IMR-90 (cell line): ENCODE results near the gene REPIN1. TPM values are rescaled to one million over a fixed set of nuclear protein-coding genes. Genes with fewer than 3 reads are reported as not detected.
A peak's percentile ranks its signal among the peaks of the same experiment; 100 is the strongest.

Experiments used
- ATAC-seq: fragments of 200-7000 bp; cut with Tn5 transposase; 2 replicates; pipeline ENCODE4 v1.9.1; 2020; ENCODE audit warnings: low read depth, mild to moderate bottlenecking, moderate library complexity
- BruUV-seq: library from RNA; stranded (reverse); fragments of 400-500 nt; replicated peaks from 2 replicates; lab custom pipeline; 2021; lab: Mats Ljungman, UMichigan
- CTCF ChIA-PET: fragments of 300-600 bp; formaldehyde crosslinking; extraction: SDS; loops from one replicate; lab custom pipeline; 2021; ENCODE audit warnings: antibody characterized with exemption; lab: Yijun Ruan, JAX
- POLR2A ChIA-PET: fragments of 300-600 bp; sonication (Branson Sonifier 250); formaldehyde crosslinking; loops from one replicate; lab custom pipeline; 2022; ENCODE audit warnings: antibody characterized with exemption; ENCODE audit not compliant: unreplicated experiment; lab: Charles Lee
- DNase-seq: peaks from one replicate; pipeline ENCODE4 v3.0.0; 2013
- H2AFZ ChIP-seq: replicated peaks from 2 replicates; pipeline ENCODE3; 2013; ENCODE audit warnings: low read length, mild to moderate bottlenecking; ENCODE audit not compliant: poor library complexity
- H2AK5ac ChIP-seq: 2 replicates; pipeline ENCODE4 v1.6.1; 2013; ENCODE audit warnings: low read depth, low read length, inconsistent platforms
- H2AK9ac ChIP-seq: replicated peaks from 2 replicates; pipeline ENCODE3; 2013; ENCODE audit warnings: mild to moderate bottlenecking, low read depth, low read length, moderate library complexity; ENCODE audit not compliant: poor library complexity
- H2BK120ac ChIP-seq: 2 replicates; pipeline ENCODE4 v1.6.1; 2013; ENCODE audit warnings: low read depth, low read length, inconsistent platforms
- H2BK15ac ChIP-seq: 3 replicates; pipeline ENCODE4 v1.6.1; 2013; ENCODE audit warnings: low read depth, low read length, inconsistent platforms
- H2BK20ac ChIP-seq: 2 replicates; pipeline ENCODE4 v1.6.1; 2013; ENCODE audit warnings: low read depth, mild to moderate bottlenecking, inconsistent platforms, low read length, moderate library complexity
- H2BK5ac ChIP-seq: 2 replicates; pipeline ENCODE4 v1.6.1; 2013; ENCODE audit warnings: mild to moderate bottlenecking, low read depth, low read length, inconsistent platforms; ENCODE audit not compliant: poor library complexity, severe bottlenecking
- H3K14ac ChIP-seq: replicated peaks from 2 replicates; pipeline ENCODE4 v1.6.1; 2013; ENCODE audit warnings: low read depth, low read length, inconsistent platforms
- H3K18ac ChIP-seq: 2 replicates; pipeline ENCODE4 v1.6.1; 2013; ENCODE audit warnings: low read depth, low read length, control low read depth
- H3K23ac ChIP-seq: 2 replicates; pipeline ENCODE4 v1.6.1; 2013; ENCODE audit warnings: low read depth, low read length, inconsistent platforms
- H3K27ac ChIP-seq: 2 replicates; pipeline ENCODE4 v1.5.1; 2013; ENCODE audit warnings: mild to moderate bottlenecking, control low read depth, low read length; ENCODE audit not compliant: insufficient read depth
- H3K27me3 ChIP-seq: 2 replicates; pipeline ENCODE4 v1.6.1; 2013; ENCODE audit warnings: low read length; ENCODE audit not compliant: control insufficient read depth, insufficient read depth
- H3K36me3 ChIP-seq: 2 replicates; pipeline ENCODE4 v1.6.1; 2013; ENCODE audit warnings: low read length, mixed read lengths; ENCODE audit not compliant: control insufficient read depth, insufficient read depth
- H3K4ac ChIP-seq: 2 replicates; pipeline ENCODE4 v1.6.1; 2013; ENCODE audit warnings: low read depth, low read length, inconsistent platforms
- H3K4me1 ChIP-seq: 2 replicates; pipeline ENCODE4 v1.6.1; 2013; ENCODE audit warnings: low read length, mixed read lengths; ENCODE audit not compliant: control insufficient read depth, insufficient read depth
- H3K4me2 ChIP-seq: 2 replicates; pipeline ENCODE4 v1.6.1; 2013; ENCODE audit warnings: low read depth, mild to moderate bottlenecking, control low read depth, low read length, moderate library complexity
- H3K4me3 ChIP-seq: 2 replicates; pipeline ENCODE4 v1.5.1; 2013; ENCODE audit warnings: low read depth, mild to moderate bottlenecking, control low read depth, low read length, moderate library complexity; ENCODE audit not compliant: insufficient read depth
- H3K56ac ChIP-seq: 2 replicates; pipeline ENCODE4 v1.6.1; 2013; ENCODE audit warnings: low read length, inconsistent platforms; ENCODE audit not compliant: insufficient read depth; ENCODE audit errors: extremely low read depth
- H3K79me1 ChIP-seq, 2 experiments: 2 replicates each; pipeline ENCODE4 v1.6.1; 2013; ENCODE audit warnings: low read length in 2 of 2, inconsistent platforms in 1 of 2, low read depth in 1 of 2
- H3K9ac ChIP-seq: 2 replicates; pipeline ENCODE4 v1.6.1; 2013; ENCODE audit warnings: low read depth, low read length, control low read depth
- H3K9me1 ChIP-seq: 2 replicates; pipeline ENCODE4 v1.6.1; 2013; ENCODE audit warnings: low read length, inconsistent platforms; ENCODE audit not compliant: insufficient read depth
- H3K9me3 ChIP-seq: 2 replicates; pipeline ENCODE4 v1.6.1; 2013; ENCODE audit warnings: low read length; ENCODE audit not compliant: control insufficient read depth, insufficient read depth
- H4K20me1 ChIP-seq: 2 replicates; pipeline ENCODE4 v1.6.1; 2013; ENCODE audit warnings: low read length, inconsistent platforms; ENCODE audit not compliant: insufficient read depth
- H4K5ac ChIP-seq: 2 replicates; pipeline ENCODE4 v1.6.1; 2013; ENCODE audit warnings: mild to moderate bottlenecking, low read depth, low read length, control low read depth
- H4K8ac ChIP-seq, 2 experiments: 2 replicates each; pipeline ENCODE4 v1.6.1; 2013; ENCODE audit warnings: low read depth in 2 of 2, low read length in 2 of 2, control low read depth in 1 of 2, inconsistent platforms in 1 of 2
- H4K91ac ChIP-seq: 2 replicates; pipeline ENCODE4 v1.6.1; 2013; ENCODE audit warnings: low read depth, low read length, inconsistent platforms; ENCODE audit not compliant: insufficient read depth
- BHLHE40 ChIP-seq: fragments of 150-350 bp; IDR thresholded peaks from 2 replicates; pipeline ENCODE4 v1.6.1; 2016; ENCODE audit warnings: mild to moderate bottlenecking, low read depth, low read length
- CEBPB ChIP-seq: IDR thresholded peaks from 2 replicates; pipeline ENCODE4 v1.6.1; 2012; ENCODE audit warnings: low read depth, low read length, improper control_type of control experiment
- CHD1 ChIP-seq: IDR thresholded peaks from 2 replicates; pipeline ENCODE4 v1.6.1; 2012; ENCODE audit warnings: low read depth, low read length, improper control_type of control experiment
- FOS ChIP-seq: fragments of 150-350 bp; IDR thresholded peaks from 2 replicates; pipeline ENCODE4 v1.6.1; 2016; ENCODE audit warnings: low read depth, low read length
- MAFK ChIP-seq: IDR thresholded peaks from 2 replicates; pipeline ENCODE4 v1.6.1; 2012; ENCODE audit warnings: low read depth, low read length, improper control_type of control experiment
- MAZ ChIP-seq: IDR thresholded peaks from 2 replicates; pipeline ENCODE4 v1.6.1; 2012; ENCODE audit warnings: low read depth, mild to moderate bottlenecking, low read length, improper control_type of control experiment, moderate library complexity, borderline replicate concordance
- MXI1 ChIP-seq: IDR thresholded peaks from 2 replicates; pipeline ENCODE4 v1.6.1; 2012; ENCODE audit warnings: low read depth, mild to moderate bottlenecking, low read length, moderate library complexity, borderline replicate concordance
- NFE2L2 ChIP-seq: fragments of 150-350 bp; IDR thresholded peaks from 2 replicates; pipeline ENCODE4 v1.6.1; 2016; ENCODE audit warnings: low read depth, mild to moderate bottlenecking, low read length
- POLR2A ChIP-seq: IDR thresholded peaks from 2 replicates; pipeline ENCODE4 v1.6.1; 2012; ENCODE audit warnings: mild to moderate bottlenecking, low read depth, low read length
- RAD21 ChIP-seq: IDR thresholded peaks from 2 replicates; pipeline ENCODE4 v1.6.1; 2012; ENCODE audit warnings: low read length, improper control_type of control experiment
- RCOR1 ChIP-seq: IDR thresholded peaks from 2 replicates; pipeline ENCODE4 v1.6.1; 2012; ENCODE audit warnings: mild to moderate bottlenecking, low read length, improper control_type of control experiment; ENCODE audit not compliant: insufficient replicate concordance
- RFX5 ChIP-seq: IDR thresholded peaks from 2 replicates; pipeline ENCODE4 v1.8.0; 2012; ENCODE audit warnings: low read depth, mild to moderate bottlenecking, low read length, moderate library complexity
- SMC3 ChIP-seq: fragments of 150-350 bp; IDR thresholded peaks from 2 replicates; pipeline ENCODE4 v1.6.1; 2016; ENCODE audit warnings: low read depth, mild to moderate bottlenecking, antibody characterized with exemption, low read length, moderate library complexity
- WGBS, 2 experiments: methylation state at CpG; one replicate each; pipeline versions ENCODE4 v1.1.5 to v1.1.7; 2013; ENCODE audit warnings: missing lambda C conversion rate in 2 of 2; ENCODE audit not compliant: insufficient read length in 1 of 2; ENCODE audit errors: extremely low coverage in 2 of 2; 5-methylcytosine and 5-hydroxymethylcytosine counted together
- dilution Hi-C: fragments of 300-500 bp; cut with HindIII; formaldehyde crosslinking; loops from one replicate; pipeline ENCODE4 v1.14.3; 2018; ENCODE audit warnings: low sequenced_read_pairs; ENCODE audit not compliant: unreplicated experiment
- in situ Hi-C: fragments of 300-500 bp; cut with MboI; formaldehyde crosslinking; loops from 3 replicates; pipeline ENCODE4 v1.14.3; 2019; ENCODE audit warnings: low sequenced_read_pairs, inconsistent platforms, mixed read lengths
- intact Hi-C: fragments of 100-400 bp; cut with micrococcal nuclease; formaldehyde crosslinking; loops from 2 replicates; pipeline ENCODE4 v1.10.0; 2022
- polyA plus RNA-seq, 3 experiments: library from polyadenylated mRNA; depleted of rRNA; stranded (reverse); fragments of >200 nt; gene quantifications; 2 replicates each; pipeline ENCODE4 v1.2.3, GENCODE V29; 2012; ENCODE audit warnings: low replicate concordance in 1 of 3
- total RNA-seq: library from RNA; depleted of rRNA; stranded (reverse); fragments of >200 nt; gene quantifications from 2 replicates; pipeline ENCODE4 v1.2.3, GENCODE V29; 2012
- TF ChIP-seq, protein P1 (sequence below): fragments of 150-350 bp; IDR thresholded peaks from 2 replicates; pipeline ENCODE4 v1.6.1; 2016; ENCODE audit warnings: low read depth, mild to moderate bottlenecking, low read length, moderate library complexity, borderline replicate concordance
- TF ChIP-seq, protein P2 (sequence below): fragments of 150-350 bp; IDR thresholded peaks from 2 replicates; pipeline ENCODE4 v1.6.1; 2017; ENCODE audit warnings: mild to moderate bottlenecking, antibody characterized with exemption, low read length, low read depth

The REPIN1 gene
- total and polyA plus RNA-seq, 2 of the 4 experiments (the other 2 are of a cell fraction), result 19.4 to 50.6 TPM

DNA sequence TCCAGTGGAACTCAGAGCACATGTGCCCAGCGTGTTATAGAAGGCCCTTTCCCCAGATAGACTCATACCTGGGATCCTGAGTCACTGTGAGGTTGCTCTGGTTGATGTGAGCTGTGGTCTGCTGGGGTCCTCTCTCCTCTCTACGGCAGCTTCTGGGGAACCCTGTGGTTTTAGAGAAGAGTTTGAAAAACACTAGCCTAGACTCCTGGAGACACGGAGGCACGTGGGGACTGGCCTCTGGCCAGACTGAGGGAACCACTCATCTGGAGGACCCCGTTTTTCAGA is 20.9 kb downstream of the REPIN1 start:
- POLR2A ChIA-PET, result no interaction called here

More for the DNA sequence above, 20.9 kb downstream of the REPIN1 start:
- H4K20me1 ChIP-seq, result no peaks in the 10 kb centered on the region
- no TSS peak for BruUV-seq
- in situ Hi-C loops, result no loop called here
- H3K79me1 ChIP-seq, result peaks cover 8 to 23% of the 10 kb centered on the region in 2 experiments
- no peak overlapping the region for H4K91ac ChIP-seq
- H3K56ac ChIP-seq, result no peak overlapping the region
- no peaks in the 10 kb centered on the region for H3K9me3 ChIP-seq
- TF ChIP-seq CEBPB (no peak), POLR2A (no peak), NFE2L2 (no peak), RCOR1 (no peak), CHD1 (no peak), BHLHE40 (no peak), RAD21 (no peak), MAFK (no peak), RFX5 (no peak), MXI1 (no peak), SMC3 (no peak), MAZ (no peak), FOS (no peak)
- TF ChIP-seq, protein P1, sequence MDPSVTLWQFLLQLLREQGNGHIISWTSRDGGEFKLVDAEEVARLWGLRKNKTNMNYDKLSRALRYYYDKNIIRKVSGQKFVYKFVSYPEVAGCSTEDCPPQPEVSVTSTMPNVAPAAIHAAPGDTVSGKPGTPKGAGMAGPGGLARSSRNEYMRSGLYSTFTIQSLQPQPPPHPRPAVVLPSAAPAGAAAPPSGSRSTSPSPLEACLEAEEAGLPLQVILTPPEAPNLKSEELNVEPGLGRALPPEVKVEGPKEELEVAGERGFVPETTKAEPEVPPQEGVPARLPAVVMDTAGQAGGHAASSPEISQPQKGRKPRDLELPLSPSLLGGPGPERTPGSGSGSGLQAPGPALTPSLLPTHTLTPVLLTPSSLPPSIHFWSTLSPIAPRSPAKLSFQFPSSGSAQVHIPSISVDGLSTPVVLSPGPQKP, result no peak
- TF ChIP-seq, protein P2, sequence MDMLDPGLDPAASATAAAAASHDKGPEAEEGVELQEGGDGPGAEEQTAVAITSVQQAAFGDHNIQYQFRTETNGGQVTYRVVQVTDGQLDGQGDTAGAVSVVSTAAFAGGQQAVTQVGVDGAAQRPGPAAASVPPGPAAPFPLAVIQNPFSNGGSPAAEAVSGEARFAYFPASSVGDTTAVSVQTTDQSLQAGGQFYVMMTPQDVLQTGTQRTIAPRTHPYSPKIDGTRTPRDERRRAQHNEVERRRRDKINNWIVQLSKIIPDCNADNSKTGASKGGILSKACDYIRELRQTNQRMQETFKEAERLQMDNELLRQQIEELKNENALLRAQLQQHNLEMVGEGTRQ, result no peak
- H3K4ac ChIP-seq, result 0 out of 2 replicates have a peak overlapping the region, but pooled peaks have one; percentile 26
- peak overlapping the region; percentile 78 for H2AFZ ChIP-seq
- no peak overlapping the region for H3K4me3 ChIP-seq
- peak overlapping the region; percentile 28; the same call in 1 of the 2 replicates for H2AK5ac ChIP-seq
- H2AK9ac ChIP-seq, result peak overlapping the region; percentile 81
- H4K5ac ChIP-seq, result no peak overlapping the region
- no peak overlapping the region for H3K9ac ChIP-seq
- no peaks in the 10 kb centered on the region for H3K9me1 ChIP-seq
- WGBS, 2 experiments, result 100% methylated on average over 1 of the region's 5 CpGs; no CpG with 5 or more reads in 1 of the 2 experiments
- H2BK5ac ChIP-seq, result no peak overlapping the region
- H3K36me3 ChIP-seq, result peaks cover 6% of the 10 kb centered on the region
- H3K14ac ChIP-seq, result no peak overlapping the region
- no peak overlapping the region for H4K8ac ChIP-seq
- H3K4me2 ChIP-seq, result no peak overlapping the region
- no peak overlapping the region for H3K23ac ChIP-seq
- CTCF ChIA-PET, result interaction anchor here (0.7 kb wide), 1 partner anchor 509 kb away, joined by 3 read pairs; no protein-coding TSS in a partner anchor
- H3K4me1 ChIP-seq, result peaks cover 11% of the 10 kb centered on the region; the same call in 1 of the 2 replicates
- no peaks in the 10 kb centered on the region for H3K27me3 ChIP-seq
- H3K27ac ChIP-seq, result no peak overlapping the region
- no peak for ATAC-seq
- peak; percentile 19 for DNase-seq
- H2BK120ac ChIP-seq, result no peak overlapping the region
- no peak overlapping the region for H2BK15ac ChIP-seq
- dilution Hi-C loops, result no loop called here
- intact Hi-C loops, result no loop called here
- H2BK20ac ChIP-seq, result 0 out of 2 replicates have a peak overlapping the region, but pooled peaks have one; percentile 53
- H3K18ac ChIP-seq, result no peak overlapping the region
